A549 (cell line): ENCODE results near the gene GRK7.

ENCODE experiments used
- CTCF ChIP-seq: fragments of >200 bp; sonication (Bioruptor Twin); formaldehyde crosslinking; IDR thresholded peaks from 3 replicates; pipeline ENCODE4 v1.5.1; 2016
- RCOR1 ChIP-seq: fragments of 150-350 bp; IDR thresholded peaks from 2 replicates; pipeline ENCODE4 v1.6.1; 2014; ENCODE audit warnings: antibody characterized with exemption, low read length, low read depth
- REST ChIP-seq: fragments of 200-600 bp; sonication (generic); IDR thresholded peaks from 2 replicates; pipeline ENCODE4 v1.6.1; 2016; ENCODE audit warnings: antibody characterized with exemption, mild to moderate bottlenecking, moderate library complexity

DNA sequence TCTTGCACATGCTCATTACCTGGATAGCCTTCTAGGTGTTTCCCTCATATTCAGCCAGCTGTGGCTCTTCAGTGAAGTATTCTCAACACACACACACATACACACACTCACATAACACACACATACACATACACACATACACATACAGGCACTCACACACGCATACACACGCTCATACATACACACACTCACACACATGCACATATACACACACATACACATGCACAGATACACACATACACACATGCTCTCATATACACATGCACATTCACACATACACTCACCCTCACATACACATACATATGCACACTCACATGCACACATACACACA lies 41.2 kb downstream of the GRK7 start:
- TF ChIP-seq CTCF (no peak), REST (no peak), RCOR1 (no peak)
